LNCaP clone FGC (cell line): Measurements from ENCODE around the gene AKR1C2.
"Not testable (repeated sequence)": the region's sequence is repeated elsewhere in the genome, so short reads cannot be mapped to it uniquely, and the experiment has no call there.

ENCODE experiments used
- DNase-seq: peaks from one replicate; pipeline ENCODE4 v3.0.0-alpha.2; 2011; ENCODE audit warnings: low read depth
- H3K4me3 ChIP-seq: 2 replicates; pipeline ENCODE4 v1.5.1; 2011; ENCODE audit warnings: mild to moderate bottlenecking, low read depth, low read length, control low read depth
- CTCF ChIP-seq: IDR thresholded peaks from 2 replicates; pipeline ENCODE4 v1.5.1; 2012; ENCODE audit warnings: mild to moderate bottlenecking; ENCODE audit not compliant: control insufficient read depth, insufficient read depth; ENCODE audit errors: extremely low read depth

Gene AKR1C2

GRCh38 chr10:5035356-5035755, 31.7 kb upstream of the AKR1C2 start:
- no peak for TF ChIP-seq CTCF
- DNase-seq: no peak
- peak overlapping the region; percentile 28; the same call in 1 of the 2 replicates for H3K4me3 ChIP-seq

- H3K4me3 ChIP-seq: no peak overlapping the region
- no peak for TF ChIP-seq CTCF
- DNase-seq: no peak
These were observed 30.9 kb upstream of the AKR1C2 start for GRCh38 chr10:5034588-5034987.

GRCh38 chr10:5033061-5033778, 29.6 kb upstream of the AKR1C2 start:
- no peak overlapping the region for H3K4me3 ChIP-seq
- no peak for DNase-seq
- no peak for TF ChIP-seq CTCF

GRCh38 chr10:5032444-5032843, 28.8 kb upstream of the AKR1C2 start:
- not testable (repeated sequence) for DNase-seq, H3K4me3 ChIP-seq

GRCh38 chr10:5031588-5031987, 27.9 kb upstream of the AKR1C2 start:
- not testable (repeated sequence) for H3K4me3 ChIP-seq, DNase-seq

GRCh38 chr10:5030989-5031388, 27.3 kb upstream of the AKR1C2 start:
- no peak overlapping the region for H3K4me3 ChIP-seq
- TF ChIP-seq CTCF: no peak
- DNase-seq: no peak

GRCh38 chr10:5025461-5025881, 21.8 kb upstream of the AKR1C2 start:
- not testable (repeated sequence) for DNase-seq, H3K4me3 ChIP-seq

- no peak for DNase-seq
- H3K4me3 ChIP-seq: no peak overlapping the region
- no peak for TF ChIP-seq CTCF
These were observed 19.6 kb upstream of the AKR1C2 start for GRCh38 chr10:5023177-5023805.

- DNase-seq, H3K4me3 ChIP-seq: not testable (repeated sequence)
These were observed 18.1 kb upstream of the AKR1C2 start for GRCh38 chr10:5021624-5022290.

GRCh38 chr10:5019770-5020612, 16.3 kb upstream of the AKR1C2 start:
- DNase-seq, H3K4me3 ChIP-seq: not testable (repeated sequence)
